Esophagus squamous epithelium (tissue), 5 donors: ENCODE measurements around the gene CNR2. TPM values are rescaled to one million over a fixed set of nuclear protein-coding genes. Genes with fewer than 3 reads are reported as not detected.

Experiments used
- DNase-seq: peaks from one replicate; lab custom pipeline; 2025; lab: John Stamatoyannopoulos, UW
- H3K27ac ChIP-seq, 4 donors: fragments of 200-600 bp; sonication (generic); one replicate each; pipeline ENCODE4 v1.5.1; 2016 to 2019; ENCODE audit warnings: mild to moderate bottlenecking in 1 of 4
- H3K27me3 ChIP-seq, 4 donors: fragments of 200-600 bp; sonication (generic); 1 replicate in 3 of 4; 2 replicates in 1 of 4; pipeline versions ENCODE4 v1.5.1 to v1.6.0; 2017 to 2021; ENCODE audit warnings: antibody characterized with exemption in 1 of 4
- H3K36me3 ChIP-seq, 3 donors: fragments of 200-600 bp; sonication (generic); one replicate each; pipeline ENCODE4 v1.5.1; 2016 to 2019
- H3K4me1 ChIP-seq, 3 donors: fragments of 200-600 bp; sonication (generic); one replicate each; pipeline ENCODE4 v1.5.1; 2017 to 2019
- H3K4me3 ChIP-seq, 4 donors: fragments of 200-600 bp; sonication (generic); 1 replicate in 3 of 4; 2 replicates in 1 of 4; pipeline ENCODE4 v1.5.1; 2016 to 2019; ENCODE audit warnings: mild to moderate bottlenecking in 2 of 4, moderate library complexity in 1 of 4
- H3K9me3 ChIP-seq, 3 donors: fragments of 200-600 bp; sonication (generic); one replicate each; pipeline ENCODE4 v1.5.1; 2016 to 2019
- POLR2A ChIP-seq, 4 donors: fragments of 450-650 bp; IDR thresholded peaks; one replicate each; pipeline ENCODE4 v1.6.1; 2017; ENCODE audit warnings: antibody characterized with exemption in 4 of 4, mild to moderate bottlenecking in 4 of 4, moderate library complexity in 3 of 4
- WGBS, 2 donors: methylation state at CpG; one replicate each; pipeline ENCODE4 v1.1.5; 2018; 5-methylcytosine and 5-hydroxymethylcytosine counted together
- intact Hi-C: fragments of 100-400 bp; cut with DNase I; formaldehyde crosslinking; loops from one replicate; pipeline ENCODE4 v1.15.0; 2022
- total RNA-seq, 4 donors: library from RNA; depleted of rRNA; stranded (reverse); fragments of >200 nt; gene quantifications; one replicate each; pipeline ENCODE4 v1.1.0, GENCODE V29; 2016
- TF ChIP-seq, protein P1 (sequence below), 6 experiments: fragments of 450-650 bp in 4 of 6; fragments of 200-600 bp in 2 of 6; sonication (generic) in 2 of 6; IDR thresholded peaks; one replicate each; pipeline ENCODE4 v1.5.1; 2016 to 2019; ENCODE audit warnings: antibody characterized with exemption in 6 of 6, mild to moderate bottlenecking in 4 of 6, moderate library complexity in 4 of 6
- donor health status: DM: yes; HTN: yes; CAD: no.

CNR2 gene
- total RNA-seq, 4 donors from 2014 or later, result under 0.01 TPM; not detected in 3

DNA sequence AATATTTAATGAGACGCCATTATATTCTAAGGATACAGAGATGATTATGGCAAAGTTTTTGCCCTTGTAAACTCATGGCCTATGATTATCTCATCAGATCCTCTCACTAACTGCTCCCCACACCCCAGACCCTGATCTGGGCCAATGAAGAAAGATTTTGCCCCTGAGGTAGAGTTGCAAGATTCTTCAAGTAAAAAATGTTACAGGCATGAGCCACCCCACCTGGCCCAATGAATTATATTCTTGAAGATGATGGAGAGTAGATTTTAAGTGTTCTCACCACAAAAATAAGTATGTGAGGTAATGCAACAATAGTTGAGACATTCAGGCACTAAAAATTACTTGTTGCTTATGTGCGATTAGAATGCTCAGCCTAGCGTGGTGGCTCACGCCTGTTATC lies 1.8 kb upstream of the CNR2 start:
- Histone ChIP-seq H3K9me3 (no peaks in the 10 kb centered on the region), H3K4me1 (peaks cover 0 to 8% (median 1%) of the 10 kb centered on the region in 3 donors), H3K27ac (no peak overlapping the region), H3K4me3 (no peak overlapping the region), H3K36me3 (no peaks in the 10 kb centered on the region), H3K27me3 (peaks cover 0 to 4% (median 0%) of the 10 kb centered on the region in 4 donors)
- intact Hi-C loops, result no loop called here
- DNase-seq, result no peak
- 85 to 96% methylated on average over 4 of the region's 4 CpGs for WGBS, 2 donors
- TF ChIP-seq POLR2A (IDR thresholded peaks at IDR 0.05), result no peak
- TF ChIP-seq, protein P1, sequence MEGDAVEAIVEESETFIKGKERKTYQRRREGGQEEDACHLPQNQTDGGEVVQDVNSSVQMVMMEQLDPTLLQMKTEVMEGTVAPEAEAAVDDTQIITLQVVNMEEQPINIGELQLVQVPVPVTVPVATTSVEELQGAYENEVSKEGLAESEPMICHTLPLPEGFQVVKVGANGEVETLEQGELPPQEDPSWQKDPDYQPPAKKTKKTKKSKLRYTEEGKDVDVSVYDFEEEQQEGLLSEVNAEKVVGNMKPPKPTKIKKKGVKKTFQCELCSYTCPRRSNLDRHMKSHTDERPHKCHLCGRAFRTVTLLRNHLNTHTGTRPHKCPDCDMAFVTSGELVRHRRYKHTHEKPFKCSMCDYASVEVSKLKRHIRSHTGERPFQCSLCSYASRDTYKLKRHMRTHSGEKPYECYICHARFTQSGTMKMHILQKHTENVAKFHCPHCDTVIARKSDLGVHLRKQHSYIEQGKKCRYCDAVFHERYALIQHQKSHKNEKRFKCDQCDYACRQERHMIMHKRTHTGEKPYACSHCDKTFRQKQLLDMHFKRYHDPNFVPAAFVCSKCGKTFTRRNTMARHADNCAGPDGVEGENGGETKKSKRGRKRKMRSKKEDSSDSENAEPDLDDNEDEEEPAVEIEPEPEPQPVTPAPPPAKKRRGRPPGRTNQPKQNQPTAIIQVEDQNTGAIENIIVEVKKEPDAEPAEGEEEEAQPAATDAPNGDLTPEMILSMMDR (IDR thresholded peaks at IDR 0.05), result no peak

DNA sequence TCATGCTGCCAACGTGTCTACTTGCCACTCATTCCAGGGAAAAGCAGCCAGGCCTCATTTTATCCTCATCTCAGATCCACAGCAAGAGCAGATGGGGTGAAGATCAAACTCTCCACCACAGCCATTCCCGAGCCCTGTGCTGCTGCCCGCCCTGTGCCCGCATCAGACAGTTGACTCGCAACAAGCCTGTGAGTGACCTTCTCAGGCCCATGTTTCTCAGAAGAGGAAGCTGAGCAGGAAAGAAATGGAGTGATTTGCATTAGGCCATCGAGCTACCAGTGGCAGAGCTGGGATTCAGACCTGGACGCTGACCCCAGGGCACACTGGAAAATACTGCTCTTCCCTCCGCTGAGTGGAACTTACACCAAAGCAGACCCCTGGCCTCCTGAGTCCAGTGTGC lies 1.2 kb downstream of the CNR2 start:
- TF ChIP-seq, protein P1 (IDR thresholded peaks at IDR 0.05), result no peak
- TF ChIP-seq POLR2A (IDR thresholded peaks at IDR 0.05), result no peak
- H3K9me3 ChIP-seq, result no peaks in the 10 kb centered on the region
- peaks cover 0 to 21% (median 0%) of the 10 kb centered on the region in 4 donors for H3K27me3 ChIP-seq
- intact Hi-C loops, result no loop called here
- DNase-seq, result no peak
- no peaks in the 10 kb centered on the region for H3K36me3 ChIP-seq
- H3K27ac ChIP-seq, result no peak overlapping the region
- WGBS, 2 donors, result 79% methylated on average over 4 of the region's 8 CpGs; no CpG with 5 or more reads in 1 of the 2 donors
- no peak overlapping the region for H3K4me3 ChIP-seq
- peaks cover 0 to 14% (median 0%) of the 10 kb centered on the region in 3 donors for H3K4me1 ChIP-seq

DNA sequence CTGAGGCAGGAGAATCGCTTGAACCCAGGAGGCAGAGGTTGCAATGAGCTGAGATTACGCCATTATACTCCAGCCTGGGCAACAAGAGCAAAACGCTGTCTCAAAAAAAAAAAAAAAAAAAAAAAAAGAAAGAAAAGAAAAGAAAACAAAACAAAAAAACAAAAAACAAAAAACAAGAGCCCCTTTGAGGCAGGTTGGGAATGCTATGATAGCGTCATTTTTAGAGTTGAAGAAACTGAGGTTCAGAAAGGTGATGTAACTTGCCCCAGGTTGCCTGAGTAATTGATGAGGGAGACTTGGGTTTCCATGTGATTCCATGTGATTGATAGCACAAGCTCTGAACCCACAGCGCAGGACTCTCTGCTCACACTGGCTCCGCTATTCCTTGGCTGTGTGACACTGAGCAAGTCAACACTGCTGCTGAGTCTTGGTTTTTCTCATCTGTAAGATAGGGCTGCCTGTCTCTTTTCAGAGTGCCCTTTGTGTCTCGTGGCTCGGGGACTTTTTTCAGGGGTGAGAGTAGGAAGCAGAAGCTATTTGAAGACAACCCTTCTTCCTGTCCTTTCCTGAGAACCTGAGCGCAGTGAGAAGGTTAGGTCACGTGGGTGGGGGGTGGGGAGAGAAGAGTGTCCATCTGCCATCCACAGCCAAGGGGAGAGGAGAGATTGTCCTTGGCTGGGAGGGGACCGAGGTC lies 2.5 kb downstream of the CNR2 start:
- Histone ChIP-seq H3K4me1 (peaks cover 0 to 14% (median 0%) of the 10 kb centered on the region in 3 donors), H3K27me3 (peaks cover 0 to 29% (median 0%) of the 10 kb centered on the region in 4 donors), H3K36me3 (no peaks in the 10 kb centered on the region), H3K9me3 (no peaks in the 10 kb centered on the region), H3K4me3 (no peak overlapping the region), H3K27ac (no peak overlapping the region)
- WGBS, 2 donors, result 75 to 82% methylated on average over 5 to 6 of the region's 11 CpGs
- no peak for DNase-seq
- TF ChIP-seq, protein P1 (IDR thresholded peaks at IDR 0.05), result no peak
- TF ChIP-seq POLR2A (IDR thresholded peaks at IDR 0.05), result no peak
- intact Hi-C loops, result no loop called here

DNA sequence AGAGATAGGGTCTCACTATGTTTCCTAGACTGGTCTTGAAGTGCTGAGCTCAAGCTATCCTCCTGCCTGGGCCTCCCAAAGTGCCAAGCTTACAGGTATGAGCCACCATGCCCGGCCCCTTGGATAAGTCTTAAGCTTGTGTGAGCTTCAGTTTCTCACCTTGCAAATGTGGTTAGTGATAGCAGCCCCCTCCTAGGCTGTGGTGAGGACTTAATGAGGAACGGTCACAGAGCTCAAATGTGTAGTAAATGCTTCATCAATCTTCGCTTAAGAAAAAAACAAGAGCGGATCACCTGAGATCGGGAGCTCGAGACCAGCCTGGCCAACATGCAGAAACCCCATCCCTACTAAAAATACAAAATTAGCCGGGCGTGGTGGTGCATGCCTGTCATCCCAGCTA lies 3.0 kb downstream of the CNR2 start:
- no peak for DNase-seq
- H3K9me3 ChIP-seq, result no peaks in the 10 kb centered on the region
- intact Hi-C loops, result no loop called here
- 72 to 93% methylated on average over 5 to 7 of the region's 8 CpGs for WGBS, 2 donors
- TF ChIP-seq, protein P1 (IDR thresholded peaks at IDR 0.05), result no peak
- no peak for TF ChIP-seq POLR2A (IDR thresholded peaks at IDR 0.05)
- no peak overlapping the region for H3K27ac ChIP-seq
- peaks cover 0 to 14% (median 0%) of the 10 kb centered on the region in 3 donors for H3K4me1 ChIP-seq
- H3K4me3 ChIP-seq, result no peak overlapping the region
- peaks cover 0 to 34% (median 0%) of the 10 kb centered on the region in 4 donors for H3K27me3 ChIP-seq
- H3K36me3 ChIP-seq, result no peaks in the 10 kb centered on the region

DNA sequence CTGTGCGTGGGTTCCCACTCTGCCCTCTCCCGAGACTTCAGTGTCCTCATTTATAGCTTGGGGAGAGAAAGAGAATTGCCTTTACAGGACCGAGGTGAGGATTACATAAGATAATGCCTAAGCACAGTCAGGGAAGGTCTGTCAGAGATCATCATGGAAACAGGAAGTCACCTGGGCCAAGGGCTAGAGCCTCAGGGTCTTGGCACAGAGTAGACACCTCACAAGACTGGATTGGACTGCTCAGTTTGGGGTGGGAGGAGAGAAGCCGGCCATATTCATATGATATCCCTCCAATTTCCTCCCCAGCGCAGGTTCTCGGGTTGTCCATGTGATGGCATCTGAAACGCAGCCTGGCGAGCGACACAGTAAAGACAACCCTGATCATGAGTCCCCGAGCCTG lies 3.8 kb downstream of the CNR2 start:
- intact Hi-C loops, result no loop called here
- TF ChIP-seq, protein P1 (IDR thresholded peaks at IDR 0.05), result no peak
- no peak for TF ChIP-seq POLR2A (IDR thresholded peaks at IDR 0.05)

More for the DNA sequence above, 3.8 kb downstream of the CNR2 start:
- no peak for DNase-seq
- WGBS, 2 donors, result 50 to 60% methylated on average over 5 to 10 of the region's 10 CpGs
- Histone ChIP-seq H3K4me3 (no peak overlapping the region), H3K27me3 (peaks cover 0 to 41% (median 0%) of the 10 kb centered on the region in 4 donors), H3K4me1 (peaks cover 0 to 14% (median 0%) of the 10 kb centered on the region in 3 donors), H3K36me3 (no peaks in the 10 kb centered on the region), H3K9me3 (no peaks in the 10 kb centered on the region), H3K27ac (no peak overlapping the region)
